ENCODE data around the gene CHST8.

CHST8 gene

DNA sequence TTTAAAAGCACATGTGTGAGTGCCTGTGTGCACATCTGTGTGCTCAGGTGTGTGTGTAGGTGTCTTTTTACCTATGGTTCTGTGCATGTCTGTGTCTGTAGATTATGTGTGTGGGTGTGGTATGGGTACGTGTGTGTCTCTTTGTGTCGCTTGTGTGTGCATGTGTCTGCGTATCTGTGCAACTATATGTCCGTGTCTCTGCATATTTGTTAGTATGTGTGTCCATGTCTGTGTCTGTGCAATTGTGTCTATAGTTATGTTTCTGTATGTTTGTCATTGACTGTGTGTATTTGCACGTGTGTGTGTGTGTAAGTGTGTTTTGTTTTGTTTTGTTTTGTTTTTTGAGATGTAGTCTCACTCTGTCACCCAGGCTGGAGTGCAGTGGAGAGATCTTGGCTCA lies 167.6 kb downstream of the CHST8 start:
- no peak for DNase-seq (ENCODE audit: low read depth in 2 of 2)

- DNase-seq (ENCODE audit: low read depth in 2 of 2): no peak
These were observed 173.1 kb downstream of the CHST8 start for GRCh38 chr19:33794683-33795369.

GRCh38 chr19:33795370-33796163 lies 173.8 kb downstream of the CHST8 start:
- DNase-seq (ENCODE audit: low read depth in 2 of 2): peak in 1 of 2 donors; percentile 31

- no peak for DNase-seq (ENCODE audit: low read depth in 2 of 2)
These were observed 174.6 kb downstream of the CHST8 start, which contains the start of gene KCTD15 for GRCh38 chr19:33796164-33796875. KCTD15 (plus strand) TSS chr19:33796870; CDS start chr19:33800455, 3,585 bp downstream.

- DNase-seq (ENCODE audit: low read depth in 2 of 2): no peak
These were observed 176.3 kb downstream of the CHST8 start for GRCh38 chr19:33797802-33798671.

DNA sequence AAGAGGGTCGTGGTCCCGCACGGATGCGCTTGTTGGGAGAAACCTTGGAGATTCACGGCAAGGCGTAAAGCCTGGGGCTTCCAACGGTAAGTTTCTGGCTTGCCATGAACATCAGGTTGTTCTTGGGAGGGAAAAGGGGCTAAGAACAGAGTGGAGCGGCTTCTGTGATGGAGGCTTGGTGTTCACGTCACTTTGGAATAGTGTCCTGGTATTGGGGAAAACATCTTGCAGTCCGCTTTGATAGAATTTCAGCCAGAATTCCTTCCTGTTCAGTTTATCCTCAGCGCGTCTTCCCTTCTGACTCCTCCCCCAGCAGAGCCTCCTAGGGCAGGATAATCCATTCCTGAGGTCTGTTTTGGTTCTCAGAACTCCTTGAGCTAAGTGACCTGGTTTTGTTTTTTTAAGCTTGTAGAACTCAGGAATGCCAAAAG lies 176.9 kb downstream of the CHST8 start:
- DNase-seq (ENCODE audit: low read depth in 2 of 2): no peak

DNA sequence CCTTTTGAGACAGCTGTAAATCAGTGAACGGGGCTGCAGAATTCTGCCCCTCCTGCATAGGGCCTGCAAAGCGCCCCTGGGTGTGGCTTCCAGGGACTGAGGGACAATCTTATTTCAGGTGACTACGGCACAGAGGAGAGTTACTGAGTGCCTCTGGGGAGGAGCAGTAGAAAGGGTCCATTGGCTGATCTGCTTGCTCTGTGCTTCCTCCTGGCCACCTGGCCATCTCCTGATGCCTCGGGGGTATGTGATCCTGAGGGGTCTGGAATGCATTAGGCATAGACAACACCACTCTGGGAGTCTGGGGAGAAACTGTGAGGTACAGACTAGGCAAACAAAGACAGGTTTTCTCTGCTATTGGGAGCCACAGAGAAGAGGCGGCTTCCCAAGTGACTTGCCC lies 177.7 kb downstream of the CHST8 start:
- DNase-seq (ENCODE audit: low read depth in 2 of 2): no peak

DNA sequence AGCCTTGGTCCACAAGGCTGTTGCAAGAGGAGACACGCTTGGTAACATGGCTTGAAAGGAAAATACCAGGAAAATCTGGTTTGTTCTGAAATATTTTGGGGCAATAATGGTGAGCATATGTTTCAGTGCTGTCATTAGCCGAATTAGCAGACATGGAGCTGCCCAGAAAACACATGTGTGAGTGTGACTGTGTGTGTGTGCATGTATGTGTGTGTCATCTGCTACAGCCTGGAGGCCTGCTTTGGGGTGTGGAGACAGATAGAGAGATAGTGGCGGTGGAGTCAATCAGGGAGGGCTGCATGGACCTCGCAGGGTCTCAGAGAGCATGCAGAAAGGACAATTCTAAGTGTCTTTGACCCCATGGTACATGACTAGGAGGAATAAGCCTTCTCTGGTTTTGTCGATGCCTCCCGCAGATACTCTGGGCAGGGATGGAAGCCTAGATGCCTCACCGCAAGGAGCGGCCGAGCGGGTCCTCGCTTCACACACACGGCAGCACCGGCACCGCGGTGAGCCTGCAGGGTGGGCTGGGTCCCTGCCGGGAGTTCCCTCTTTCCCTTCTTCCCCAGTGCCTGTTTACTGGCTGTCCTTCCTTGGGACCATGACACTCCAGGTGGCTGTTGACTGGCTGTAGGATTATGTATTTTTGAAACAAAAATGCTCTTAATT lies 178.4 kb downstream of the CHST8 start:
- DNase-seq (ENCODE audit: low read depth in 2 of 2): no peak

DNA sequence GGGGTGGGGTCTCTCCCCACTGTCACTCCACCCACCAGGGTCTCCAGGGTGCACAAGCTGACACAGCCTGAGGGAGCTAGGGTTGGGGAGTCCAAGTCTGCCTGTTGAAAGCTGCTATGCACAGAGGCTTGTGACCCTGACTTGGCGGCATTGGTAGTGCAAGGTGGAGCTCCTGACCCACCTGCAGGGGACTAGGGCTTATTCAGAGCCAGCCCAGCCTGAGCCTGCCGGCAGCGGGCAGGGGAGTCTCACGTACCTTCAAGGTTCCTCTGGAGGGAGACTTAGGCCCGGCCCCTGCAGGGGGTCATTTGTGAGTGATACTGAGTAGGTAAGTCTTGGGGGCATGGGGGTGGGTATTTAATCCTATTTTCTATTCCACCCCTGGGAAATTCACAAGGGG lies 179.7 kb downstream of the CHST8 start:
- no peak for DNase-seq (ENCODE audit: low read depth in 2 of 2)

- DNase-seq (ENCODE audit: low read depth in 2 of 2): no peak
These were observed 180.2 kb downstream of the CHST8 start for GRCh38 chr19:33802001-33802400.

DNA sequence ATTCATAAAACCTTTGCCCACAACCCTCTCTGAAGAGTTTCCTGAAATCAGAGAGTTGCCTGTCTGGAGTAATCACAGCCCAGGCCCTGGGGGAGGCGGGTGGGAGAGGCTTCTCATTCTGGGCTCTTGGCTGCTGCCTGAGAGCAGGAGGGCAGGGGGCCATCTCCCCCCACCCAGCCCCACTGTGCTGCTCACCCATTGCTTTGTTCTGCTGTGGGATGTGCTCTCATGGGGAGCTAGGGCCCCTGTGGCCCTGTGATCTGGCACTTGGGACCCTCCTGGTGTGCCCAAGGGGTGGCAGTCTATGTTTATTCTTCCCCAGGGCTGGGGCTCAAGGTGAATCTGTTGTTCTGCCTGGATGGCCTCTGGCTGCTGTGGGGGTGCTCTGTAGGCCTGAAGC lies 181.0 kb downstream of the CHST8 start:
- no peak for DNase-seq (ENCODE audit: low read depth in 2 of 2)

DNA sequence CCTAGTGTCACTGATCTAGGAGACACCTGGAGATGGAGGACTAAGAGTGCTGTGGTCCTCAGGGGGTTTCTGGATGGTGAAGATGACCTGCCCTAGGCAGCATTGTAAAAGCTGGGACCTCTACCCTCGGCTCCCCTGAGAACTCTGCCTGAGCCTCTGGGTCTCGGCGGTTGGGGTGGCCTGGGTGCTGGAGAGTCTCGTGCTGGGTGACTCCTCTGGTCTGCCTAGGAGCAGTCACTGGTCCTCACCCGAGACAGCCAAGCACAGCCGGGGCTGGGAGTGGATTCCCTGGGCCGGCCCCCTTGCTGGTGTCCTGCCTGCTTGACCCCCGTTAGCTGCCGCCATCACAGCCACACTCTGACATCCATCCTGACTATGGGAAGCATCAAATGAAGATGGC lies 181.6 kb downstream of the CHST8 start:
- DNase-seq (ENCODE audit: low read depth in 2 of 2): no peak

DNA sequence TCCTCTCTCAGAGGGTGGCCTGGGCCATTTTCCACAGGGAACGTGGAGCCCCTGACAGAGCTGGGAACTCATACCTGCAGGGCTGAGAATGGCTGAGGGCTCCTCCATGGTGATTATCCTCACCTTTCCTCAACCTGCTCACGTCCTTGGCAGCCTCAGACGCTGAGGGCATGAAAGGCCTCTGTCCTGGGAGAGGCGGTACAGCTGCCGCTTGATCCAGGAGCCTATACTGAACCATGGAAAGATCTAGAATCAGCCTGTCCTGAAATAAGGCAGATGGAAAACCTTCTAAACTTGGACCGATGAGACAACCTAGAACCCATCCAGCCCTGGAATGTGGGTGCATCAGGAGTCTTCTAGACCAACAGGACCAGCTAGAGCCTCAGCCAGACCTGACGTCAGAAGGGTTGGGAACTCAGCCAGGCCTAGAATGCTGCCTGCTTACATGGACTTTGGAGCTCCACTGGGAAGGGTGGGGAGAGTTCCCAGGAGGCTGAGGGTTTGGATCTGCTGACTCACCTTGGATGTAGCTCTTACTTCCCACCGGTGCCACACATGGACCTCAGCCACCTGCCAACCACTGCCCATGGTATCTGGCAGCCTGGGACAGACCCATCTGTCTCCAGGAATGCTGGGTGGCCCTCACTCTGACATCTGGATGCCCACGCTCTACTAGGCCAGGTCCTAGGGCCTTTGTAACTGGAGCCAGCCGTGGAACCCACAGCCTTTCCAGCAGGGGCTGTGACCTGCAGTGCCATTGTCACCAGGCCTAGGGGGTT lies 182.5 kb downstream of the CHST8 start:
- DNase-seq (ENCODE audit: low read depth in 2 of 2): no peak

- no peak for DNase-seq (ENCODE audit: low read depth in 2 of 2)
These were observed 183.6 kb downstream of the CHST8 start for GRCh38 chr19:33805313-33805712.

- no peak for DNase-seq (ENCODE audit: low read depth in 2 of 2)
These were observed 184.2 kb downstream of the CHST8 start for GRCh38 chr19:33805840-33806433.

GRCh38 chr19:33806434-33806881 lies 184.7 kb downstream of the CHST8 start:
- no peak for DNase-seq (ENCODE audit: low read depth in 2 of 2)

DNA sequence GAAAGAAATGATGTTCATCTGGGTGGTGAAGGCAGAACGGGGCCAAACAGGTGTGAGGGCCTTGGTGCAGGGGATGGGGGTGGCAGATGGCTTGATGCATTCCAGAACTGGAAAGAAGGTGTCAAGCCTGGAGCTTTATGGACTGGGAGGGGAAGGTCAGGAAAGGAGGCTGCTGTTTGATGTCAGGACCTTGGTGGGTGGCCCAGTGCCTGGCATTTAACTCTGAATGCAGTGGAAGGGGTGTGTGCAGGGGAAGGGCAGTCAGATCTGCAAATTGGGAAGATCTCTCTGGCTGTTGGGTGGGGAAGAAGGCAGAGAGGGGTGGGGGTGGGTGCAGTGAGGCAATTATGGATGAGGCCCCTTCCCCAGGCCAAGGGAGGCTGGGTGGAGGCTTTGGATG lies 186.6 kb downstream of the CHST8 start:
- DNase-seq (ENCODE audit: low read depth in 2 of 2): no peak

- DNase-seq (ENCODE audit: low read depth in 2 of 2): no peak
These were observed 188.2 kb downstream of the CHST8 start for GRCh38 chr19:33809960-33810359.

- no peak for DNase-seq (ENCODE audit: low read depth in 2 of 2)
These were observed 189.1 kb downstream of the CHST8 start for GRCh38 chr19:33810821-33811220.

DNA sequence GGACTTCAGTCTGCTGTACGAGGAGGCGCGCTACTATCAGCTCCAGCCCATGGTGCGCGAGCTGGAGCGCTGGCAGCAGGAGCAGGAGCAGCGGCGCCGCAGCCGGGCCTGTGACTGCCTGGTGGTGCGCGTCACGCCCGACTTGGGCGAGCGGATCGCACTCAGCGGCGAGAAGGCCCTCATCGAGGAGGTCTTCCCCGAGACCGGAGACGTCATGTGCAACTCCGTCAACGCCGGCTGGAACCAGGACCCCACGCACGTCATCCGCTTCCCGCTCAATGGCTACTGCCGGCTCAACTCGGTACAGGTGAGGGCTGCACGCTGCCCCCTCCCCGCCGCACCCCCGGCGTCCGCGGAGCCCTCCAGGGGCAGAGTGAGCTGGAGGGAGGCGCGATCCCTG lies 189.5 kb downstream of the CHST8 start:
- DNase-seq (ENCODE audit: low read depth in 2 of 2): no peak

All from stimulated activated CD4-positive, alpha-beta T cell treated with anti-CD3 and anti-CD28 coated beads, Interleukin-1b, Interleukin-23, amount 100 ng/mL, for 1 hour (primary cell).